H4 (cell line): ENCODE data around the gene MRPL34. TPM values are rescaled to one million over a fixed set of nuclear protein-coding genes. Genes with fewer than 3 reads are reported as not detected.

ENCODE experiments used
- DNase-seq: peaks from one replicate; pipeline ENCODE4 v3.0.0-alpha.2; 2015; ENCODE audit warnings: low spot score
- total RNA-seq: library from RNA; depleted of rRNA; stranded (reverse); fragments of >200 nt; shearing (Covaris generic); gene quantifications from 2 replicates; pipeline ENCODE4 v1.2.3, GENCODE V29; 2014

MRPL34 gene
- total RNA-seq, 1 experiment from 2014 or later: 76.2 TPM

DNA sequence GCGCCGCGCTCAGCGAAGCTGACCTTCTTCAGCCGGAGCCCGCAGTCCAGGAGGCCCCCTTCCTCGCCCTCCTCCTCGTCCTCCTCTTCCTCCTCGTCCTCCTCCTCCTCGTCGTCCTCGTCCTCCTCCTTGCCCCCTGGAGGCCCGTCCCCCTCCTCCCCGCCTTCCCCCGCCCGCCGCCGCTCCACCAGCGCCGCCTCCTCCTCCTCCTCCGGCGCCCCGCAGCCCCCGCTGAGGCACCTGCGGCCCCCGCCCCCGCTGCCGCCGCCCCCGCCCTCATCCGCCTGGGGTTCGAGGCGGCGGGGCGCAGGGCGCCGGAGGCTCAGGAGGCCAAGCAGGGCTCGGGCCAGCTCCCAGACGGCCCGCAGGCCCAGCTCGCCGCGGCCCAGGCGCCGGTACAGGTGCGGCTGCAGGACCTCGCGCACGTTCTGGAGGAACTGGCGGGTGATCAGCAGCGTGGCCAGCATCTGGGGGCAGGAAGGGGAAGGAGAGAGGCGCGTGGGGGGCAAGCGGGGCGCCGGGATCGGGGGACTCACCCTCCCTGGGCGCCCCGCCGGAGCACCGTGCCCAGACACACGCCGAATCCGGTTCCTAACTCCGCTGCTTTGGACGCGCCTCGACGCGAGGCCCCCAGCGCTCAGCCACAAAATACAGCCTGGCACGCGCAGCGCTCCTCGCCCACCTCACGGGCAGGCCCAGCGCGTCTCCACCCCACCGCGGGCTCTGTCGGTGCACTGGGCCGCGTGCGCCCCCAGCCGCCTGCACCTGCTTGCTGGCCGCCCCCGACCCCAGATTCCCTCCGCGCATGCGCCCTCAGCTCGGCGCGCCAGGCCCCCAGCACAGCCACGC is 23.1 kb downstream of the MRPL34 start:
- DNase-seq: no peak

- no peak for DNase-seq
Measured at GRCh38 chr19:17329366-17330261, 23.9 kb downstream of the MRPL34 start.

- no peak for DNase-seq
Measured at GRCh38 chr19:17330262-17331044, 24.8 kb downstream of the MRPL34 start.

GRCh38 chr19:17331045-17331558 is 25.4 kb downstream of the MRPL34 start:
- no peak for DNase-seq

- DNase-seq: no peak
Measured at GRCh38 chr19:17332360-17332676, 26.6 kb downstream of the MRPL34 start.

GRCh38 chr19:17332677-17333581 is 27.3 kb downstream of the MRPL34 start:
- DNase-seq: peak; percentile 65

- DNase-seq: peak; percentile 88
Measured at GRCh38 chr19:17333611-17334413, 28.1 kb downstream of the MRPL34 start.

DNA sequence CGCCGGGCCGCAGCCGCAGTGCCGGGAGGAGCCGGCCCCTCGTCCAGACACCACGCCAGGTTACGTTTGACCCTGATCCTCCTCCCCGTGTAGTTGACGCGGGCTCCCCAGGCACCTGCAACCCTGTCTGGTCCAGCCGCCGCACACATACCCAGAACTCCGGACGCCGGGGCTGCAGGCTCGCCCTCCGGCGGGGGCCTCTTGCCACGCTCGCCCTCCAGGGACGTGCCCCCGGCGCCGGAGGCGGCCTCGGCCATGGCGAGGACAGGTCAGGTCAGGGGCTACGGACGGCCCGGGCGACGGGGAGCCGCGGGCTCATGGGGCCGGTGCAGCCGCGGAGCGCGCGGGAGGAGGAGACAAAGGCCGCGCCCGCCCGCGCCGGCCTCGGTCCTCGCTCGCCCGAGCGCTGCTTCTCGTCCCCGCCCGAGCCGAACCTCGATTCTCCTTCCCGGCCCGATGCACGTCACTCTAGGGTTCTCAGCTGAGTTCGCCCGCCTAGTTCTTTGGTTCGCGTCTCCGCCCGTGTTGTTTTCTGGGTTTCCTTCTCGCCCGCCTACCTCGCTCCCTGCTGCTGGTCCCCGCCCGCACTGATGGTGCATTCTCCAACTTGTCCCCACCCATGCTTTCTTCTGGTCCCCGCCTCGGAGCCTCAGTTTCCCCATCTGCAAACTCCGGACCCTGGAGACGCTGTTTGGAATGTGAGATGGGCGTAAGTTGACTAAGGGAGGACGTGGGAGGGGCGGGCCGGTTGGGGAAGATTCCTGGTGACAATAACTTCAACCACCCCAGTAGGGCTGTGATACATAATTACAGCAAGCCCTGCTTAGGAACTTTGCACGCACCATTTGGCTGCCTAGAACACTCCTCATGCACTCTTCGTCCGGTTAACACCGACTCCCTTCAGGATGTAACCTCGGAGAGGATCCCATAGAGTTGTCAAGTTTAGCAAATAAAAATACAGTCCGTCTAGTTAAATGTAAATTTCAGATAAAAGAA is 29.0 kb downstream of the MRPL34 start, which contains the start of gene ANO8:
Gene ANO8 (minus strand): TSS at position 442 of the 996 bp plus-strand sequence. CDS start 185 bp downstream, at position 257.
- peak; percentile 96 for DNase-seq

DNA sequence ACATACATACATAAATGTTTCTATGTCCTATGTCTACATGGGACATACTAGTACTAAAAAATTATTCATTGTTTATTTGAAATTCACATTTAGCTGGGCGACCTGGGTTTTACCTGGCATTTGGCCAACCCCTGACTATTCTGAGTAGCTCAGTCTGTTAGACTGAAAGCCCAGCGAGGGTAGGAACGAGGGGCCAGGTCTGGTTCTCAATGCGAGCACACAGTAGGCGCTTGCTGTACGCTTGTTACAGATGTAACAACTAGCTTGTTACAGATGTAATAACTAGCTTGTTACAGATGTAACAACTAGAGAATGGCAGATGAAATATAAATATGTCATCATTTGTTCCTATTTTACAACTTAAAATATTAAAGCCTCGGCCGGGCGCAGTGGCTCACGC is 29.9 kb downstream of the MRPL34 start:
- no peak for DNase-seq

GRCh38 chr19:17336872-17337674 is 31.4 kb downstream of the MRPL34 start, which contains the start of gene GTPBP3:
Gene GTPBP3 (plus strand): TSS chr19:17337553. CDS start chr19:17337612, 59 bp downstream.
- peak; percentile 100 for DNase-seq

- no peak for DNase-seq
Measured at GRCh38 chr19:17337675-17338432, 32.2 kb downstream of the MRPL34 start.

- DNase-seq: no peak
Measured at GRCh38 chr19:17338433-17339078, 32.9 kb downstream of the MRPL34 start.

DNA sequence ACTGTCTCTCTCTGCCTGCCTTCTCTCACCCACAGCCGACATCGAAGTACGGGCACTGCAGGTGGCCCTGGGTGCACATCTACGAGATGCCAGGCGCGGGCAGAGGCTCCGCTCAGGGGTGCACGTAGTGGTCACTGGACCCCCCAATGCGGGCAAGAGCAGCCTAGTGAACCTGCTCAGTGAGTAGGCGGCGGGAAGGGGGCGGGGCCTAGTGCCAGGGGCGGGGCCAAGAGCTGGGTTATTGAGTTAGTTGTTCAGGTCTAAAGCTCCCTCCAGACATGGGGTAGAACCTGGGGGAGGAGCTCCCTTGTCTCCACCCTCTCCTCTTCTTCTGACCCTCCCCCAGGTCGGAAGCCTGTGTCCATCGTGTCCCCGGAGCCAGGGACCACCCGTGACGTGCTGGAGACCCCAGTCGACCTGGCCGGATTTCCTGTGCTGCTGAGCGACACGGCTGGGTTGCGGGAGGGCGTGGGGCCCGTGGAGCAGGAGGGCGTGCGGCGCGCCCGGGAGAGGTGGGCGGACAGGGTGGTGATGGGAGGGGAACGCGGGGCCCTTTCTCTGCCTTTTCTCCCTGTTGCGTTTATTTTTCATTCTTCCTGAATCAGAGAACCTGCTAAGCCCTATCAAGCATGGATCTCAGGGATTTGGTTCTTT is 33.5 kb downstream of the MRPL34 start:
- DNase-seq: no peak

DNA sequence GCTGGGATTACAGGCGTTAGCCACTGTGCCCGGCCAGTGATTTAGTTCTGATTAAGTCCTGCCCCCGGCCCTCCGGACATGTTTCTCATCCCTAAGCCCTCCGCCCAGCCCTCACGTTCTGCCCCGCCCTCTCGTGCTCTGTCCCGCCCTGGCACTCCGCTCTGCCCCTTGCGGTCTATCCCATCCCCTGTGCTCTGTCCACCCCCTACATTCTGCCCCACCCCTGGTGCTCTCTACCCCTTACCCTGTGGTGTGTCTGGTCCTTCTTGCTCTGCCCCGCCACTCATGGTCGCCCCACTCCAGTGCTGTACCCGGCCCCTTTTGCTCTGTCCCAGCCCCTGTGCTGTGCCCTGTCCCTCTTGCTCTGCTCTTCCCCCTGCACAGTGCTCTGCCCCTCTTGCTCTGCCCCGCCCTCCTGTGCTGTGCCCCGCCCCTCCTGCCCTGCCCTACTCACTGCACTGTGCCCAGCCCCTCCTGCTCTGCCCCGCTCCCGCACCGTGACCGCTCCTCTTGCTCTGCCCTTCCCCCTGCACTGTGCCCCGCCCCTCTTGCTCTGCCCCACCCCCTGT is 34.7 kb downstream of the MRPL34 start:
- DNase-seq: no peak

DNA sequence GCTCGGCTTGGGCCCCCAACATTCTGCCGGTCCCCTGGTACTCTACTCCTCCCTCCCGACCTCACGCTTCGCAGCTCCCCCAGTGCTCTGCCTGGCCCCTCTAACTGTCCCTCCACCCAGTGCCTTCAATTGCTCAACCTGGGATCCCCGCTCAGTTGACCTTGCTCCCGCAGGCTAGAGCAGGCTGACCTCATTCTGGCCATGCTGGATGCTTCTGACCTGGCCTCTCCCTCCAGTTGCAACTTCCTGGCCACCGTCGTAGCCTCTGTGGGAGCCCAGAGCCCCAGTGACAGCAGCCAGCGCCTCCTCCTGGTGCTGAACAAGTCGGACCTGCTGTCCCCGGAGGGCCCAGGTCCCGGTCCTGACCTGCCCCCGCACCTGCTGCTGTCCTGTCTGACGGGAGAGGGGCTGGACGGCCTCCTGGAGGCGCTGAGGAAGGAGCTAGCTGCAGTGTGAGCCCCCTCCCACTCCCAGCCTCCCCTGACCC is 35.2 kb downstream of the MRPL34 start:
- no peak for DNase-seq
